HepG2 (cell line): ENCODE results near the gene PGPEP1. TPM values are rescaled to one million over a fixed set of nuclear protein-coding genes. Genes with fewer than 3 reads are reported as not detected.

Experiments
- CEBPB ChIP-seq: IDR thresholded peaks from 2 replicates; pipeline ENCODE4 v1.6.1; 2011; ENCODE audit warnings: low read depth, low read length, improper control_type of control experiment, borderline replicate concordance
- KDM6A ChIP-seq: IDR thresholded peaks from 2 replicates; pipeline ENCODE4 v1.6.1; 2016; ENCODE audit warnings: low read depth
- RARA ChIP-seq: IDR thresholded peaks from 2 replicates; pipeline ENCODE4 v1.6.1; 2016; ENCODE audit warnings: missing genetic modification reagents, missing compliant biosample characterization
- SAP130 ChIP-seq: IDR thresholded peaks from 2 replicates; pipeline ENCODE4 v1.6.1; 2016; ENCODE audit warnings: low read depth
- SMC3 ChIP-seq: IDR thresholded peaks from 2 replicates; pipeline ENCODE4 v1.6.1; 2011; ENCODE audit warnings: low read length, improper control_type of control experiment
- ZNF333 ChIP-seq: sonication (generic); formaldehyde crosslinking; IDR thresholded peaks from 2 replicates; pipeline ENCODE4 v1.4.0; 2020; ENCODE audit warnings: mild to moderate bottlenecking, missing genetic modification reagents, borderline replicate concordance
- ZNF652 ChIP-seq: IDR thresholded peaks from 2 replicates; pipeline ENCODE4 v1.6.1; 2016; ENCODE audit warnings: low read depth, borderline replicate concordance
- ZNF788 ChIP-seq: sonication (generic); formaldehyde crosslinking; IDR thresholded peaks from 2 replicates; pipeline ENCODE4 v1.5.0; 2020; ENCODE audit warnings: mild to moderate bottlenecking, missing genetic modification reagents, borderline replicate concordance
- polyA plus RNA-seq, 8 experiments: library from polyadenylated mRNA; depleted of rRNA in 3 of 8; stranded (reverse) in 7 of 8; unstranded in 1 of 8; fragments of >200 nt; fragmentation: Illumina TruSeq in 4 of 8; extraction: Trizol in 4 of 8; gene quantifications; 2 replicates each; pipeline versions ENCODE4 v1.2.1 to v1.2.3, GENCODE V29; 2011 to 2016; ENCODE audit warnings: low read depth in 4 of 8, missing spikeins in 1 of 8, mixed read lengths in 1 of 8; ENCODE audit not compliant: insufficient read depth in 1 of 8
- total RNA-seq, 5 experiments: library from RNA; depleted of rRNA; stranded (reverse); fragments of >200 nt; fragmentation: Illumina TruSeq; extraction: Trizol; gene quantifications; 2 replicates each; pipeline ENCODE4 v1.2.3, GENCODE V29; 2016; ENCODE audit warnings: low read depth in 1 of 5
- TF ChIP-seq, protein P1 (sequence below): sonication (generic); formaldehyde crosslinking; IDR thresholded peaks from 2 replicates; pipeline ENCODE4 v1.4.0; 2020; ENCODE audit warnings: missing genetic modification reagents
- TF ChIP-seq, protein P2 (sequence below): sonication (generic); formaldehyde crosslinking; IDR thresholded peaks from 2 replicates; pipeline ENCODE4 v1.5.0; 2020; ENCODE audit warnings: mild to moderate bottlenecking, missing genetic modification reagents, borderline replicate concordance
- TF ChIP-seq, protein P3 (sequence below): sonication (generic); formaldehyde crosslinking; IDR thresholded peaks from 2 replicates; pipeline ENCODE4 v1.4.0; 2020; ENCODE audit warnings: missing genetic modification reagents, borderline replicate concordance
- TF ChIP-seq, protein P4 (sequence below): sonication (generic); IDR thresholded peaks from 2 replicates; pipeline ENCODE4 v1.6.1; 2016; ENCODE audit warnings: low read depth, borderline replicate concordance

Gene PGPEP1
- total and polyA plus RNA-seq, 2 of the 13 experiments (the other 11 are each of a cell fraction or from before 2014, with no cell fraction given): 53.1 to 56.6 TPM

DNA sequence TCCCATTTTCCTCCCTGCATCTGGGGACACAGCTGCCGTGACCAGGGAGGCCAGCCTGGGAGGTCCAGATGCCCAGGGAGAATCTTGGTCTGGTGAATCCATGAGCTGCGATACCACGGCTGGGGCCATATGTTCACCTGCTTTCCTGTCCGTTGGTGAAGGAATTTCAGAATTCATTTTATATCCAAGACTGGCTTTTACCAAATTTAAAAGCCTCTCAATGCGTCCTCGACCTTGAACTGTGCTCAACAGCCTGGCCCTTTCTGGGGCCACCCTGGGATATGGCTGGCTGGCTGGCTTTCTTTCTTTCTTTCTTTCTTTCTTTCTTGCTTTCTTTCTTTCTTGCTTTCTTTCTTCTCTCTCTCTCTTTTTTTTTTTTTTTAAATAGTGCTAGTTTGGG, 23.4 kb downstream of the PGPEP1 start (continued):
- TF ChIP-seq, protein P1, sequence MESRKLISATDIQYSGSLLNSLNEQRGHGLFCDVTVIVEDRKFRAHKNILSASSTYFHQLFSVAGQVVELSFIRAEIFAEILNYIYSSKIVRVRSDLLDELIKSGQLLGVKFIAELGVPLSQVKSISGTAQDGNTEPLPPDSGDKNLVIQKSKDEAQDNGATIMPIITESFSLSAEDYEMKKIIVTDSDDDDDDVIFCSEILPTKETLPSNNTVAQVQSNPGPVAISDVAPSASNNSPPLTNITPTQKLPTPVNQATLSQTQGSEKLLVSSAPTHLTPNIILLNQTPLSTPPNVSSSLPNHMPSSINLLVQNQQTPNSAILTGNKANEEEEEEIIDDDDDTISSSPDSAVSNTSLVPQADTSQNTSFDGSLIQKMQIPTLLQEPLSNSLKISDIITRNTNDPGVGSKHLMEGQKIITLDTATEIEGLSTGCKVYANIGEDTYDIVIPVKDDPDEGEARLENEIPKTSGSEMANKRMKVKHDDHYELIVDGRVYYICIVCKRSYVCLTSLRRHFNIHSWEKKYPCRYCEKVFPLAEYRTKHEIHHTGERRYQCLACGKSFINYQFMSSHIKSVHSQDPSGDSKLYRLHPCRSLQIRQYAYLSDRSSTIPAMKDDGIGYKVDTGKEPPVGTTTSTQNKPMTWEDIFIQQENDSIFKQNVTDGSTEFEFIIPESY (CRISPR knock-in tag): no peak
- TF ChIP-seq SAP130 (no peak), RARA (CRISPR knock-in tag) (0 out of 2 replicates have a peak, but pooled peaks have one; percentile 15), ZNF333 (CRISPR knock-in tag) (no peak), CEBPB (no peak), ZNF788 (CRISPR knock-in tag) (0 out of 2 replicates have a peak, but pooled peaks have one; percentile 25), KDM6A (CRISPR knock-in tag) (0 out of 2 replicates have a peak, but pooled peaks have one; percentile 16), ZNF652 (CRISPR knock-in tag) (no peak), SMC3 (no peak)
- TF ChIP-seq, protein P2, sequence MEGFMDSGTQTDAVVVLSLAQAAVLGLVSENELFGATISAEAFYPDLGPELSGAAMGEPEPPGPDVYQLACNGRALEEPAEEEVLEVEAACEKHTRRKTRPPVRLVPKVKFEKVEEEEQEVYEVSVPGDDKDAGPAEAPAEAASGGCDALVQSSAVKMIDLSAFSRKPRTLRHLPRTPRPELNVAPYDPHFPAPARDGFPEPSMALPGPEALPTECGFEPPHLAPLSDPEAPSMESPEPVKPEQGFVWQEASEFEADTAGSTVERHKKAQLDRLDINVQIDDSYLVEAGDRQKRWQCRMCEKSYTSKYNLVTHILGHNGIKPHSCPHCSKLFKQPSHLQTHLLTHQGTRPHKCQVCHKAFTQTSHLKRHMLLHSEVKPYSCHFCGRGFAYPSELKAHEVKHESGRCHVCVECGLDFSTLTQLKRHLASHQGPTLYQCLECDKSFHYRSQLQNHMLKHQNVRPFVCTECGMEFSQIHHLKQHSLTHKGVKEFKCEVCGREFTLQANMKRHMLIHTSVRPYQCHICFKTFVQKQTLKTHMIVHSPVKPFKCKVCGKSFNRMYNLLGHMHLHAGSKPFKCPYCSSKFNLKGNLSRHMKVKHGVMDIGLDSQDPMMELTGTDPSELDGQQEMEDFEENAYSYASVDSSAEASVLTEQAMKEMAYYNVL (CRISPR knock-in tag): peak; percentile 62; the same call in 1 of the 2 replicates
- TF ChIP-seq, protein P3, sequence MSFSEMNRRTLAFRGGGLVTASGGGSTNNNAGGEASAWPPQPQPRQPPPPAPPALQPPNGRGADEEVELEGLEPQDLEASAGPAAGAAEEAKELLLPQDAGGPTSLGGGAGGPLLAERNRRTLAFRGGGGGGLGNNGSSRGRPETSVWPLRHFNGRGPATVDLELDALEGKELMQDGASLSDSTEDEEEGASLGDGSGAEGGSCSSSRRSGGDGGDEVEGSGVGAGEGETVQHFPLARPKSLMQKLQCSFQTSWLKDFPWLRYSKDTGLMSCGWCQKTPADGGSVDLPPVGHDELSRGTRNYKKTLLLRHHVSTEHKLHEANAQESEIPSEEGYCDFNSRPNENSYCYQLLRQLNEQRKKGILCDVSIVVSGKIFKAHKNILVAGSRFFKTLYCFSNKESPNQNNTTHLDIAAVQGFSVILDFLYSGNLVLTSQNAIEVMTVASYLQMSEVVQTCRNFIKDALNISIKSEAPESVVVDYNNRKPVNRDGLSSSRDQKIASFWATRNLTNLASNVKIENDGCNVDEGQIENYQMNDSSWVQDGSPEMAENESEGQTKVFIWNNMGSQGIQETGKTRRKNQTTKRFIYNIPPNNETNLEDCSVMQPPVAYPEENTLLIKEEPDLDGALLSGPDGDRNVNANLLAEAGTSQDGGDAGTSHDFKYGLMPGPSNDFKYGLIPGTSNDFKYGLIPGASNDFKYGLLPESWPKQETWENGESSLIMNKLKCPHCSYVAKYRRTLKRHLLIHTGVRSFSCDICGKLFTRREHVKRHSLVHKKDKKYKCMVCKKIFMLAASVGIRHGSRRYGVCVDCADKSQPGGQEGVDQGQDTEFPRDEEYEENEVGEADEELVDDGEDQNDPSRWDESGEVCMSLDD (CRISPR knock-in tag): no peak
- TF ChIP-seq, protein P4, sequence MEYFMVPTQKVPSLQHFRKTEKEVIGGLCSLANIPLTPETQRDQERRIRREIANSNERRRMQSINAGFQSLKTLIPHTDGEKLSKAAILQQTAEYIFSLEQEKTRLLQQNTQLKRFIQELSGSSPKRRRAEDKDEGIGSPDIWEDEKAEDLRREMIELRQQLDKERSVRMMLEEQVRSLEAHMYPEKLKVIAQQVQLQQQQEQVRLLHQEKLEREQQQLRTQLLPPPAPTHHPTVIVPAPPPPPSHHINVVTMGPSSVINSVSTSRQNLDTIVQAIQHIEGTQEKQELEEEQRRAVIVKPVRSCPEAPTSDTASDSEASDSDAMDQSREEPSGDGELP: no peak
